Body of pancreas (tissue), 4 donors: ENCODE data around the gene ACKR3.

Experiments used
- POLR2A ChIP-seq, 3 donors: fragments of 450-650 bp; IDR thresholded peaks; one replicate each; pipeline ENCODE4 v1.6.1; 2016; ENCODE audit warnings: antibody characterized with exemption in 3 of 3, mild to moderate bottlenecking in 2 of 3
- TF ChIP-seq, protein P1 (sequence below), 7 experiments: fragments of 450-650 bp in 4 of 7; fragments of 200-600 bp in 3 of 7; sonication (generic) in 3 of 7; IDR thresholded peaks; one replicate each; pipeline ENCODE4 v1.5.1; 2016 to 2019; ENCODE audit warnings: antibody characterized with exemption in 7 of 7

- TF ChIP-seq, protein P1, sequence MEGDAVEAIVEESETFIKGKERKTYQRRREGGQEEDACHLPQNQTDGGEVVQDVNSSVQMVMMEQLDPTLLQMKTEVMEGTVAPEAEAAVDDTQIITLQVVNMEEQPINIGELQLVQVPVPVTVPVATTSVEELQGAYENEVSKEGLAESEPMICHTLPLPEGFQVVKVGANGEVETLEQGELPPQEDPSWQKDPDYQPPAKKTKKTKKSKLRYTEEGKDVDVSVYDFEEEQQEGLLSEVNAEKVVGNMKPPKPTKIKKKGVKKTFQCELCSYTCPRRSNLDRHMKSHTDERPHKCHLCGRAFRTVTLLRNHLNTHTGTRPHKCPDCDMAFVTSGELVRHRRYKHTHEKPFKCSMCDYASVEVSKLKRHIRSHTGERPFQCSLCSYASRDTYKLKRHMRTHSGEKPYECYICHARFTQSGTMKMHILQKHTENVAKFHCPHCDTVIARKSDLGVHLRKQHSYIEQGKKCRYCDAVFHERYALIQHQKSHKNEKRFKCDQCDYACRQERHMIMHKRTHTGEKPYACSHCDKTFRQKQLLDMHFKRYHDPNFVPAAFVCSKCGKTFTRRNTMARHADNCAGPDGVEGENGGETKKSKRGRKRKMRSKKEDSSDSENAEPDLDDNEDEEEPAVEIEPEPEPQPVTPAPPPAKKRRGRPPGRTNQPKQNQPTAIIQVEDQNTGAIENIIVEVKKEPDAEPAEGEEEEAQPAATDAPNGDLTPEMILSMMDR (IDR thresholded peaks at IDR 0.05), result no peak
- no peak for TF ChIP-seq POLR2A (IDR thresholded peaks at IDR 0.05)
These were observed 18.5 kb downstream of the ACKR3 start for GRCh38 chr2:236587861-236588815.
